ENCODE measurements around the gene TTC21A. TPM values are rescaled to one million over a fixed set of nuclear protein-coding genes. Genes with fewer than 3 reads are reported as not detected.

TTC21A gene
- total and polyA plus RNA-seq, 2 experiments from 2014 or later = 3.7 to 6.5 TPM

GRCh38 chr3:39127269-39127907 is 19.9 kb downstream of the TTC21A start:
- Histone ChIP-seq H3K36me3 (replicated peaks; ENCODE audit: insufficient read depth, low read depth) (no peaks in the 10 kb centered on the region), H2AFZ (no peak overlapping the region), H3K27ac (no peak overlapping the region), H3K9me3 (ENCODE audit: low read depth) (no peaks in the 10 kb centered on the region), H3K4me1 (ENCODE audit: insufficient read depth) (peaks cover 11% of the 10 kb centered on the region), H3K4me2 (no peak overlapping the region), H3K79me2 (no peaks in the 10 kb centered on the region), H3K4me3 (no peak overlapping the region), H3K9me2 (replicated peaks; ENCODE audit: insufficient read depth) (no peaks in the 10 kb centered on the region), H4K20me1 (ENCODE audit: insufficient read depth, poor library complexity, severe bottlenecking) (no peaks in the 10 kb centered on the region), H3K27me3 (no peaks in the 10 kb centered on the region)
- DNase-seq (ENCODE audit: low spot score) = no peak
- TF ChIP-seq EZH2phosphoT487 (IDR thresholded peaks at IDR 0.05; ENCODE audit: low read depth, severe bottlenecking, unreplicated experiment) (no peak), EZH2 (IDR thresholded peaks at IDR 0.05; ENCODE audit: borderline replicate concordance) (no peak), CTCF (IDR thresholded peaks at IDR 0.05; ENCODE audit: poor library complexity) (no peak)
- 89% methylated on average over 7 of the region's 7 CpGs for WGBS (ENCODE audit: low lambda C conversion rate, missing lambda C conversion rate)

GRCh38 chr3:39127908-39128304 is 20.4 kb downstream of the TTC21A start:
- H3K27ac ChIP-seq = no peak overlapping the region
- no peaks in the 10 kb centered on the region for H3K79me2 ChIP-seq
- H3K27me3 ChIP-seq = no peaks in the 10 kb centered on the region
- H4K20me1 ChIP-seq (ENCODE audit: insufficient read depth, poor library complexity, severe bottlenecking) = no peaks in the 10 kb centered on the region
- no peak overlapping the region for H2AFZ ChIP-seq
- no peaks in the 10 kb centered on the region for H3K9me3 ChIP-seq (ENCODE audit: low read depth)
- WGBS (ENCODE audit: low lambda C conversion rate, missing lambda C conversion rate) = 66% methylated on average over 1 of the region's 1 CpG
- no peak for DNase-seq (ENCODE audit: low spot score)
- TF ChIP-seq EZH2phosphoT487 (IDR thresholded peaks at IDR 0.05; ENCODE audit: low read depth, severe bottlenecking, unreplicated experiment) (no peak), CTCF (IDR thresholded peaks at IDR 0.05; ENCODE audit: poor library complexity) (no peak), EZH2 (IDR thresholded peaks at IDR 0.05; ENCODE audit: borderline replicate concordance) (no peak)
- H3K36me3 ChIP-seq (replicated peaks; ENCODE audit: insufficient read depth, low read depth) = no peaks in the 10 kb centered on the region
- no peak overlapping the region for H3K4me3 ChIP-seq
- no peaks in the 10 kb centered on the region for H3K9me2 ChIP-seq (replicated peaks; ENCODE audit: insufficient read depth)
- H3K4me1 ChIP-seq (ENCODE audit: insufficient read depth) = peaks cover 11% of the 10 kb centered on the region
- no peak overlapping the region for H3K4me2 ChIP-seq

- no peaks in the 10 kb centered on the region for H3K79me2 ChIP-seq
- H3K27ac ChIP-seq = no peak overlapping the region
- no peaks in the 10 kb centered on the region for H3K27me3 ChIP-seq
- H3K36me3 ChIP-seq (replicated peaks; ENCODE audit: insufficient read depth, low read depth) = no peaks in the 10 kb centered on the region
- H3K9me2 ChIP-seq (replicated peaks; ENCODE audit: insufficient read depth) = no peaks in the 10 kb centered on the region
- H2AFZ ChIP-seq = no peak overlapping the region
- H3K4me1 ChIP-seq (ENCODE audit: insufficient read depth) = peaks cover 11% of the 10 kb centered on the region
- no peak for DNase-seq (ENCODE audit: low spot score)
- 95% methylated on average over 7 of the region's 7 CpGs for WGBS (ENCODE audit: low lambda C conversion rate, missing lambda C conversion rate)
- TF ChIP-seq CTCF (IDR thresholded peaks at IDR 0.05; ENCODE audit: poor library complexity) (no peak), EZH2phosphoT487 (IDR thresholded peaks at IDR 0.05; ENCODE audit: low read depth, severe bottlenecking, unreplicated experiment) (no peak), EZH2 (IDR thresholded peaks at IDR 0.05; ENCODE audit: borderline replicate concordance) (no peak)
- no peaks in the 10 kb centered on the region for H3K9me3 ChIP-seq (ENCODE audit: low read depth)
- no peak overlapping the region for H3K4me3 ChIP-seq
- H4K20me1 ChIP-seq (ENCODE audit: insufficient read depth, poor library complexity, severe bottlenecking) = no peaks in the 10 kb centered on the region
- no peak overlapping the region for H3K4me2 ChIP-seq
These were observed 21.5 kb downstream of the TTC21A start for GRCh38 chr3:39128951-39129350.

All from hepatocyte (in vitro differentiated cells).